Ovary (tissue), 3 donors: ENCODE measurements around the gene BBS9.

Source experiments
- EP300 ChIP-seq: sonication (generic); formaldehyde crosslinking; IDR thresholded peaks from one replicate; pipeline ENCODE4 v1.6.1; 2017; ENCODE audit warnings: antibody characterized with exemption
- POLR2A ChIP-seq: fragments of 450-650 bp; IDR thresholded peaks from one replicate; pipeline ENCODE4 v1.6.1; 2017; ENCODE audit warnings: antibody characterized with exemption, mild to moderate bottlenecking, moderate library complexity
- TF ChIP-seq, protein P1 (sequence below), 3 donors: fragments of 450-650 bp in 2 of 3; fragments of 200-600 bp in 1 of 3; IDR thresholded peaks; one replicate each; pipeline versions ENCODE4 v1.5.1 to v1.8.0; 2016 to 2022; ENCODE audit warnings: antibody characterized with exemption in 3 of 3, mild to moderate bottlenecking in 1 of 3
- donor health status: DM: no; HTN: no; CAD: no.

GRCh38 chr7:33215992-33216391 lies 86.6 kb downstream of the BBS9 start:
- TF ChIP-seq EP300 (no peak), POLR2A (no peak)
- TF ChIP-seq, protein P1, sequence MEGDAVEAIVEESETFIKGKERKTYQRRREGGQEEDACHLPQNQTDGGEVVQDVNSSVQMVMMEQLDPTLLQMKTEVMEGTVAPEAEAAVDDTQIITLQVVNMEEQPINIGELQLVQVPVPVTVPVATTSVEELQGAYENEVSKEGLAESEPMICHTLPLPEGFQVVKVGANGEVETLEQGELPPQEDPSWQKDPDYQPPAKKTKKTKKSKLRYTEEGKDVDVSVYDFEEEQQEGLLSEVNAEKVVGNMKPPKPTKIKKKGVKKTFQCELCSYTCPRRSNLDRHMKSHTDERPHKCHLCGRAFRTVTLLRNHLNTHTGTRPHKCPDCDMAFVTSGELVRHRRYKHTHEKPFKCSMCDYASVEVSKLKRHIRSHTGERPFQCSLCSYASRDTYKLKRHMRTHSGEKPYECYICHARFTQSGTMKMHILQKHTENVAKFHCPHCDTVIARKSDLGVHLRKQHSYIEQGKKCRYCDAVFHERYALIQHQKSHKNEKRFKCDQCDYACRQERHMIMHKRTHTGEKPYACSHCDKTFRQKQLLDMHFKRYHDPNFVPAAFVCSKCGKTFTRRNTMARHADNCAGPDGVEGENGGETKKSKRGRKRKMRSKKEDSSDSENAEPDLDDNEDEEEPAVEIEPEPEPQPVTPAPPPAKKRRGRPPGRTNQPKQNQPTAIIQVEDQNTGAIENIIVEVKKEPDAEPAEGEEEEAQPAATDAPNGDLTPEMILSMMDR (IDR thresholded peaks at IDR 0.05) = no peak
